H1 (cell line): ENCODE measurements around the gene MTG1. TPM values are rescaled to one million over a fixed set of nuclear protein-coding genes. Genes with fewer than 3 reads are reported as not detected.

ENCODE experiments used
- CTCF ChIA-PET: fragments of 300-600 bp; sonication (Branson Sonifier 250); formaldehyde crosslinking; loops from one replicate; lab custom pipeline; 2021; ENCODE audit not compliant: partially characterized antibody; lab: Charles Lee
- POLR2A ChIA-PET: fragments of 300-600 bp; sonication (Branson Sonifier 250); formaldehyde crosslinking; loops from one replicate; lab custom pipeline; 2021; ENCODE audit warnings: inconsistent platforms; ENCODE audit not compliant: partially characterized antibody; lab: Charles Lee
- DNase-seq, 2 experiments: peaks; one replicate each; pipeline versions ENCODE4 v3.0.0 to v3.0.0-alpha.2; 2010 to 2022; ENCODE audit warnings: low spot score in 2 of 2, low read depth in 1 of 2, mixed read lengths in 1 of 2
- FAIRE-seq: peaks from 2 replicates; lab custom pipeline; 2011; peaks lifted over from hg19 to GRCh38; lab: Jason Lieb, UNC
- H2AFZ ChIP-seq: 2 replicates; pipeline ENCODE4 v1.8.1; 2012; ENCODE audit warnings: low read length, inconsistent platforms
- H2AK5ac ChIP-seq: 2 replicates; pipeline ENCODE4 v1.6.1; 2013; ENCODE audit warnings: low read depth, low read length
- H2BK120ac ChIP-seq: replicated peaks from 2 replicates; pipeline ENCODE3; 2013; ENCODE audit warnings: low read depth, low read length, inconsistent platforms
- H2BK12ac ChIP-seq: 2 replicates; pipeline ENCODE4 v1.6.1; 2013; ENCODE audit warnings: low read depth, low read length
- H2BK15ac ChIP-seq: 2 replicates; pipeline ENCODE4 v1.6.1; 2013; ENCODE audit warnings: low read length
- H2BK20ac ChIP-seq: 2 replicates; pipeline ENCODE4 v1.6.1; 2013; ENCODE audit warnings: low read length
- H2BK5ac ChIP-seq: 2 replicates; pipeline ENCODE4 v1.6.1; 2013; ENCODE audit warnings: low read depth, low read length
- H3K14ac ChIP-seq: 2 replicates; pipeline ENCODE4 v1.6.1; 2013; ENCODE audit warnings: inconsistent platforms; ENCODE audit not compliant: insufficient read length
- H3K18ac ChIP-seq: 2 replicates; pipeline ENCODE4 v1.6.1; 2013; ENCODE audit warnings: low read length; ENCODE audit errors: extremely low read depth
- H3K23ac ChIP-seq: 2 replicates; pipeline ENCODE4 v1.6.1; 2013; ENCODE audit warnings: inconsistent platforms; ENCODE audit not compliant: insufficient read length
- H3K23me2 ChIP-seq: 2 replicates; pipeline ENCODE4 v1.6.1; 2013; ENCODE audit warnings: low read depth, low read length
- H3K27ac ChIP-seq: 2 replicates; pipeline ENCODE4 v1.6.1; 2011; ENCODE audit warnings: low read depth, low read length, inconsistent platforms
- H3K27me3 ChIP-seq, 4 experiments: replicated peaks in 1 of 4; 1 replicate in 1 of 4; 2 replicates in 3 of 4; pipeline versions ENCODE4 v1.6.1 to v1.8.1; 2011 to 2013; ENCODE audit warnings: low read length in 3 of 4, mild to moderate bottlenecking in 3 of 4, inconsistent platforms in 2 of 4, mixed read lengths in 2 of 4, moderate library complexity in 1 of 4; ENCODE audit not compliant: control insufficient read depth in 3 of 4, insufficient read depth in 3 of 4; ENCODE audit errors: extremely low read depth in 1 of 4
- H3K36me3 ChIP-seq, 4 experiments: 2 replicates each; pipeline versions ENCODE4 v1.6.1 to v1.8.1; 2011 to 2013; ENCODE audit warnings: mild to moderate bottlenecking in 4 of 4, low read length in 3 of 4, moderate library complexity in 2 of 4, control low read depth in 1 of 4, inconsistent platforms in 1 of 4; ENCODE audit not compliant: insufficient read depth in 4 of 4, control insufficient read depth in 2 of 4
- H3K4ac ChIP-seq: replicated peaks from 2 replicates; pipeline ENCODE3; 2013; ENCODE audit warnings: low read length, low read depth, mixed read lengths, inconsistent platforms; ENCODE audit not compliant: insufficient read length
- H3K4me1 ChIP-seq, 4 experiments: replicated peaks in 1 of 4; 1 replicate in 1 of 4; 2 replicates in 3 of 4; pipeline versions ENCODE4 v1.6.1 to v1.8.1; 2011 to 2013; ENCODE audit warnings: low read length in 3 of 4, inconsistent platforms in 2 of 4, mixed read lengths in 1 of 4; ENCODE audit not compliant: insufficient read depth in 4 of 4, control insufficient read depth in 3 of 4
- H3K4me2 ChIP-seq, 2 experiments: 2 replicates each; pipeline versions ENCODE4 v1.6.1 to v1.8.1; 2011 to 2013; ENCODE audit warnings: low read depth in 2 of 2, low read length in 2 of 2, control low read depth in 1 of 2, inconsistent platforms in 1 of 2, mild to moderate bottlenecking in 1 of 2; ENCODE audit not compliant: insufficient read depth in 1 of 2
- H3K4me3 ChIP-seq, 4 experiments: fragments of 200-600, 300-600 bp in 1 of 4; sonication (generic), shearing (Covaris generic), sonication (Bioruptor Twin) in 1 of 4; 2 replicates each; pipeline versions ENCODE4 v1.5.1 to v1.8.1; 2011 to 2016; ENCODE audit warnings: low read length in 4 of 4, low read depth in 3 of 4, control low read depth in 2 of 4, inconsistent platforms in 2 of 4, mild to moderate bottlenecking in 2 of 4, mixed read lengths in 1 of 4, moderate library complexity in 1 of 4; ENCODE audit not compliant: insufficient read depth in 2 of 4; ENCODE audit errors: extremely low read depth in 1 of 4
- H3K56ac ChIP-seq: replicated peaks from 2 replicates; pipeline ENCODE3; 2013; ENCODE audit warnings: low read depth, mild to moderate bottlenecking, mixed read lengths, low read length, inconsistent platforms; ENCODE audit not compliant: insufficient read length
- H3K79me1 ChIP-seq: 2 replicates; pipeline ENCODE4 v1.6.1; 2013; ENCODE audit warnings: low read depth, low read length, control low read depth
- H3K79me2 ChIP-seq, 2 experiments: 2 replicates each; pipeline versions ENCODE4 v1.6.1 to v1.8.1; 2012 to 2013; ENCODE audit warnings: low read length in 2 of 2, mild to moderate bottlenecking in 2 of 2, inconsistent platforms in 1 of 2; ENCODE audit not compliant: insufficient read depth in 2 of 2, control insufficient read depth in 1 of 2
- H3K9ac ChIP-seq, 4 experiments: replicated peaks in 1 of 4; 1 replicate in 1 of 4; 2 replicates in 3 of 4; pipeline versions ENCODE4 v1.6.1 to v1.8.1; 2011 to 2013; ENCODE audit warnings: low read depth in 3 of 4, low read length in 3 of 4, control low read depth in 2 of 4, mild to moderate bottlenecking in 2 of 4, moderate library complexity in 2 of 4, inconsistent platforms in 1 of 4; ENCODE audit errors: extremely low read depth in 1 of 4
- H3K9me3 ChIP-seq, 2 experiments: 2 replicates each; pipeline versions ENCODE4 v1.6.1 to v1.8.1; 2012 to 2013; ENCODE audit warnings: mild to moderate bottlenecking in 2 of 2, moderate library complexity in 2 of 2, control low read depth in 1 of 2, inconsistent platforms in 1 of 2, low read depth in 1 of 2, low read length in 1 of 2, mixed read lengths in 1 of 2; ENCODE audit not compliant: insufficient read depth in 2 of 2
- H4K20me1 ChIP-seq, 2 experiments: replicated peaks in 1 of 2; 2 replicates each; pipeline versions ENCODE3 to v1.8.1; 2011 to 2013; ENCODE audit warnings: inconsistent platforms in 2 of 2, low read length in 2 of 2, mild to moderate bottlenecking in 1 of 2; ENCODE audit not compliant: insufficient read depth in 2 of 2, control insufficient read depth in 1 of 2
- H4K5ac ChIP-seq: 2 replicates; pipeline ENCODE4 v1.6.1; 2013; ENCODE audit warnings: low read length, low read depth, mixed read lengths, inconsistent platforms; ENCODE audit not compliant: insufficient read length
- H4K8ac ChIP-seq: 2 replicates; pipeline ENCODE4 v1.8.0; 2013; ENCODE audit warnings: mild to moderate bottlenecking, moderate library complexity, low read length, inconsistent platforms; ENCODE audit not compliant: insufficient read depth; ENCODE audit errors: extremely low read depth
- H4K91ac ChIP-seq: replicated peaks from 2 replicates; pipeline ENCODE3; 2013; ENCODE audit warnings: low read length, mixed read lengths, inconsistent platforms; ENCODE audit not compliant: insufficient read length
- EGR1 ChIP-seq: IDR thresholded peaks from 2 replicates; pipeline ENCODE4 v1.6.1; 2011; ENCODE audit warnings: low read depth, low read length, borderline replicate concordance
- EZH2 ChIP-seq: fragments of 200-600 bp; sonication (generic); IDR thresholded peaks from 2 replicates; pipeline ENCODE4 v1.7.1; 2012; ENCODE audit warnings: low read depth, mild to moderate bottlenecking, moderate library complexity, low read length, inconsistent platforms; ENCODE audit not compliant: severe bottlenecking
- GTF2F1 ChIP-seq: IDR thresholded peaks from 2 replicates; pipeline ENCODE4 v1.6.1; 2012; ENCODE audit warnings: low read depth, low read length, improper control_type of control experiment, borderline replicate concordance
- POLR2AphosphoS5 ChIP-seq: IDR thresholded peaks from 2 replicates; pipeline ENCODE4 v1.6.1; 2011; ENCODE audit warnings: low read depth, low read length
- RBBP5 ChIP-seq: IDR thresholded peaks from 2 replicates; pipeline ENCODE4 v1.7.1; 2012; ENCODE audit warnings: low read depth, mild to moderate bottlenecking, inconsistent platforms, low read length, moderate library complexity, borderline replicate concordance
- RFX5 ChIP-seq: IDR thresholded peaks from 2 replicates; pipeline ENCODE4 v1.6.1; 2011; ENCODE audit warnings: low read depth, low read length, improper control_type of control experiment, borderline replicate concordance
- RNF2 ChIP-seq: fragments of 200-900, 300-1000 bp; sonication (generic); IDR thresholded peaks from 2 replicates; pipeline ENCODE4 v1.7.1; 2016; ENCODE audit warnings: borderline replicate concordance, low read depth, mild to moderate bottlenecking, antibody characterized with exemption, low read length; ENCODE audit not compliant: poor library complexity, severe bottlenecking; ENCODE audit errors: missing control alignments
- SUZ12 ChIP-seq: fragments of 200-600 bp; sonication (generic); IDR thresholded peaks from 2 replicates; pipeline ENCODE4 v1.6.1; 2012; ENCODE audit warnings: mild to moderate bottlenecking, inconsistent platforms, low read length, moderate library complexity, mixed read lengths
- WGBS, 2 experiments: shearing (Covaris generic) in 1 of 2; methylation state at CpG; one replicate each; pipeline versions ENCODE4 v1.1.6 to v1.1.7; 2013 to 2015; ENCODE audit warnings: low lambda C conversion rate in 2 of 2, mixed read lengths in 2 of 2, inconsistent platforms in 1 of 2, low coverage in 1 of 2, missing lambda C conversion rate in 1 of 2; ENCODE audit not compliant: insufficient replicate concordance in 2 of 2, insufficient coverage in 1 of 2, insufficient read length in 1 of 2; ENCODE audit errors: extremely low coverage in 1 of 2, missing lambda C conversion rate in 1 of 2; 5-methylcytosine and 5-hydroxymethylcytosine counted together
- polyA plus RNA-seq, 7 experiments: library from polyadenylated mRNA; depleted of rRNA in 3 of 7; stranded (reverse) in 5 of 7; unstranded in 2 of 7; fragments of >200 nt in 5 of 7; fragments of 200-250 nt in 2 of 7; gene quantifications; 1 replicate in 5 of 7; 2 replicates in 1 of 7; 4 replicates in 1 of 7; pipeline versions ENCODE4 v1.2.1 to v1.2.3, GENCODE V29; 2011 to 2013; ENCODE audit warnings: missing spikeins in 2 of 7, mixed read lengths in 2 of 7
- total RNA-seq: library from RNA; stranded (reverse); fragmentation: NEBNext Ultra II Directional; extraction: Animal tissue kit (Norgen Biotek cat#: 25700); gene quantifications from 2 replicates; pipeline ENCODE4 v1.2.1, GENCODE V29; 2021

Gene MTG1
- total and polyA plus RNA-seq, 2 of the 8 experiments (the other 6 are each of a cell fraction or from before 2014, with no cell fraction given): 56.6 to 81.6 TPM

DNA sequence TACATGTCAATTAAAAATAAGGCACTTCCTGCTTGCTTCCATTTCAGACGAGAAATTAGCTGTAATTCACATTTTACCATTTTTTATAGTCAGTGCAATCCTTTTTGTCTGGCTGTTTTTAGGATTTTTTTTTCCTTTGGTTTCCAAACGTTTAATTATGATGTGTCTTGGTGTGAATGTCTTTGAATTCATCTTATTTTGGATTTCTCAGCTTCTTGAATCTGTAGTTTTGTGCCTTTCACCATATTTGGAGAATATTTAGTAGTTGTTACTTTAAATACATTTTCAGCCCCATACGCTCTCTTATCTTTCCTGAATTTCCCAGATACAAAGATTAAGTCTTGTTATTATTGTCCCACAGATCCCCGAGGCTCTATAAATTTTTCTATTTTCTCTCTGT, 57.4 kb downstream of the MTG1 start:
- Histone ChIP-seq H3K23ac (no peak overlapping the region), H2AK5ac (no peak overlapping the region), H3K79me1 (no peaks in the 10 kb centered on the region), H4K5ac (no peak overlapping the region), H3K9me3 (peaks cover 55 to 70% of the 10 kb centered on the region in 2 experiments), H3K36me3 (no peaks in the 10 kb centered on the region), H4K91ac (no peak overlapping the region), H2BK120ac (no peak overlapping the region), H2BK20ac (no peak overlapping the region), H2AFZ (no peak overlapping the region), H2BK15ac (no peak overlapping the region), H3K9ac (no peak overlapping the region), H3K18ac (no peak overlapping the region), H3K4me1 (no peaks in the 10 kb centered on the region), H3K4me2 (no peak overlapping the region), H3K23me2 (no peaks in the 10 kb centered on the region), H3K4me3 (no peak overlapping the region), H3K27ac (no peak overlapping the region), H2BK5ac (no peak overlapping the region), H4K8ac (no peak overlapping the region), H3K56ac (no peak overlapping the region), H3K14ac (no peak overlapping the region), H3K4ac (no peak overlapping the region), H3K79me2 (no peaks in the 10 kb centered on the region), H4K20me1 (no peaks in the 10 kb centered on the region), H3K27me3 (no peaks in the 10 kb centered on the region), H2BK12ac (no peak overlapping the region)
- DNase-seq (no peak), FAIRE-seq (no peak)
- 57% methylated on average over 4 of the region's 4 CpGs; no CpG with 5 or more reads in 1 of the 2 experiments for WGBS, 2 experiments
- no peak for TF ChIP-seq RBBP5
- no peak for TF ChIP-seq EGR1
- no peak for TF ChIP-seq GTF2F1
- TF ChIP-seq EZH2: no peak
- no peak for TF ChIP-seq RFX5
- no peak for TF ChIP-seq POLR2AphosphoS5
- TF ChIP-seq SUZ12: no peak
- no peak for TF ChIP-seq RNF2
- ChIA-PET CTCF (no interaction called here), POLR2A (interaction anchor here (0.6 kb wide), 1 partner anchor 35 kb away, joined by 3 read pairs; no protein-coding TSS in a partner anchor)
